GM12801 (cell line): ENCODE measurements around the gene MINK1.

ENCODE experiments used
- TF ChIP-seq, protein P1 (sequence below): IDR thresholded peaks from one replicate; pipeline ENCODE4 v1.5.1; 2011; ENCODE audit warnings: control low read depth; ENCODE audit not compliant: insufficient read length; ENCODE audit errors: extremely low read depth

Gene MINK1

DNA sequence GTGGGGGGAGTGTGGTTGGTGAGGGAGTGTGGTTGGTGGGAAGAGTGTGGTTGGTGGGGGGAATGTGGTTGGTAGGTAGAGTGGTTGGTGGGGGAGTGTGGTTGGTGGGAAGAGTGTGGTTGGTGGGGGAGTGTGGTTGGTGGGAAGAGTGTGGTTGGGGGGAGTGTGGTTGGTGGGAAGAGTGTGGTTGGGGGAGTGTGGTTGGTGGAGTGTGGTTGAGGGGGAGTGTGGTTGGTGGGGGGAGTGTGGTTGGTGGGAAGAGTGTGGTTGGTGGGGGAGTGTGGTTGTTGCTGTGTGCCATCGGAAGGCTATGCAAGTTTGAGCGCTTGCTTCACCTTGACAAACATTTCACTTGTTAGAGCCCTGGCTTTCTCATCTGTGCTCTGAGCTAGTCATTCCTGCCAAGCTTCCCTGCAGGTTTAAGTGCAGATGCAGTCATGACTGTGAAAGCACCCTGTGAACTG, 20.1 kb downstream of the MINK1 start:
- TF ChIP-seq, protein P1, sequence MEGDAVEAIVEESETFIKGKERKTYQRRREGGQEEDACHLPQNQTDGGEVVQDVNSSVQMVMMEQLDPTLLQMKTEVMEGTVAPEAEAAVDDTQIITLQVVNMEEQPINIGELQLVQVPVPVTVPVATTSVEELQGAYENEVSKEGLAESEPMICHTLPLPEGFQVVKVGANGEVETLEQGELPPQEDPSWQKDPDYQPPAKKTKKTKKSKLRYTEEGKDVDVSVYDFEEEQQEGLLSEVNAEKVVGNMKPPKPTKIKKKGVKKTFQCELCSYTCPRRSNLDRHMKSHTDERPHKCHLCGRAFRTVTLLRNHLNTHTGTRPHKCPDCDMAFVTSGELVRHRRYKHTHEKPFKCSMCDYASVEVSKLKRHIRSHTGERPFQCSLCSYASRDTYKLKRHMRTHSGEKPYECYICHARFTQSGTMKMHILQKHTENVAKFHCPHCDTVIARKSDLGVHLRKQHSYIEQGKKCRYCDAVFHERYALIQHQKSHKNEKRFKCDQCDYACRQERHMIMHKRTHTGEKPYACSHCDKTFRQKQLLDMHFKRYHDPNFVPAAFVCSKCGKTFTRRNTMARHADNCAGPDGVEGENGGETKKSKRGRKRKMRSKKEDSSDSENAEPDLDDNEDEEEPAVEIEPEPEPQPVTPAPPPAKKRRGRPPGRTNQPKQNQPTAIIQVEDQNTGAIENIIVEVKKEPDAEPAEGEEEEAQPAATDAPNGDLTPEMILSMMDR = no peak

DNA sequence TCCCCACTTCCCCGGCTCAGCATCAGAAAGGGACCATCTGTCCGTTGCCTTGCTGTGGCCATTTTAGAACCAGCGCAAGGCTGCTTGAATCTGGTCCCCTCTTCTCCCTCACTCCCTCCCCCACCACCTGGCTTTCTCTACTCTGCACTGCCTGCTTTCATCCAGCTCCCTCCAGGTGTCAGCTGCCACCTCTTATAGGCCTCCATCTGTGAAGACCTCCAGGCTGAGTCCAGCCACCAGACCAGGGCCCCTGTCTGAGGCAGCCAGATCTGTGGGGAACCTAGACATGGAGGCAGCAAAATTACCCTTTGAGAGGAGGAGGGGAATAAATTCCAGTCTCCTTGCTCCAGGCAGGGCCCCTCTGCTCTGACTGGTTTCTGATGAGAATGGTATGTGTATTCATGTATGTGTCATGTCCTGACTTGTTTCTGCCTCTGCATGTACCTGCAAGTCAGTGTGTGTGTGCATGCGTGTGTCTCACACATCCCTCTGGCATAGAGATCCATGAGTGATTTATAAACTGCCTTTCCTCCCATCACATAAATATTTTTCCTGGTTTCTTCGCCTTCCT, 21.1 kb downstream of the MINK1 start:
- TF ChIP-seq, protein P1 = no peak

DNA sequence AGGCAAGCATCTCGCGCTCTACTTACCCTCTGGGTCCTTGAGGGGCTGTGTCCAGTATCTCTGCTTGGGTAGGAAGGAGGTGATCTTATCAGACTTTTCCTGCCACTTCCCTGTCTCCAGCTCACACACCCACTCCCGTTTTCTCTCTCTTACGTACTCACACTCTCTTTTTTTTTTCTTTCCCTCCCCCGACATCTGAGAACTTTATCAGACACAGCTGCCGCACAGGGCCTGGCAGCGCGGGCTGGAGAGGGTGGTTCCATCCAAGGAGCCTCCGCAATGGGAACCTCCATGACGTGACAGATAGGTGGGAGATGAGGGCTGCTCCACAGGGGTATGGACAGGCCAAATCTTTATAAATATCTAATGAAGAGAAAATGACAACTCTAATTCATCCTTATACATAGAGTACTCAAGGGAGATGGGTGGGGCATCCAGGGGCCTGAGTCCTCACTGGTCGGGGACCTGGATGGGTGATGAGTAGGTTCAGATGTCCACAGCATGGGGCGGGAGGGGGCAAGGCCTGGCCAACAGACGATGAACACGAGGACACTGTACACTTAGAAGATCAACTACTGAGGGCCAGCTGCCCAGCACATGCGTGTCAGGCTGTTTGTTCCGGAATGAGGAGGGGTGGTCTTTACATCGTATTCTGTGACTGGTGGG, 23.3 kb downstream of the MINK1 start:
- TF ChIP-seq, protein P1 = no peak

DNA sequence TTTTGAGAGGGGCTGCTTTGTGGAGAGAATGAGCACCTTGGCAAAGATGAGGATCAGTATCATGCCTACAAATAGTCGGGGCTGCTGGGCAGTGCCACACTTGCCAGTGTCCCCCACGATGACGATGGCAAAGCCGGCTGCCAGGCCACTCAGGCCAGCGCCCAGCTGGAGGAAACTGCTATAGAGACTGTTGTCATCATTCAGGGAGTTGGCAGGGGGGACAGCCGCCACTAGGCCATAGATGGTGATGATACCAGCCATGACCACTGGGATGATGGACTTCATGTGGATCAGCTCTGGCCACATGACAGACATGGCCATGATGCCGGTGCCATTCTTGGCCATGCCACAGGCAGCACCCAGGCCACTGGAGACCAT, 23.8 kb downstream of the MINK1 start:
- TF ChIP-seq, protein P1 = no peak

DNA sequence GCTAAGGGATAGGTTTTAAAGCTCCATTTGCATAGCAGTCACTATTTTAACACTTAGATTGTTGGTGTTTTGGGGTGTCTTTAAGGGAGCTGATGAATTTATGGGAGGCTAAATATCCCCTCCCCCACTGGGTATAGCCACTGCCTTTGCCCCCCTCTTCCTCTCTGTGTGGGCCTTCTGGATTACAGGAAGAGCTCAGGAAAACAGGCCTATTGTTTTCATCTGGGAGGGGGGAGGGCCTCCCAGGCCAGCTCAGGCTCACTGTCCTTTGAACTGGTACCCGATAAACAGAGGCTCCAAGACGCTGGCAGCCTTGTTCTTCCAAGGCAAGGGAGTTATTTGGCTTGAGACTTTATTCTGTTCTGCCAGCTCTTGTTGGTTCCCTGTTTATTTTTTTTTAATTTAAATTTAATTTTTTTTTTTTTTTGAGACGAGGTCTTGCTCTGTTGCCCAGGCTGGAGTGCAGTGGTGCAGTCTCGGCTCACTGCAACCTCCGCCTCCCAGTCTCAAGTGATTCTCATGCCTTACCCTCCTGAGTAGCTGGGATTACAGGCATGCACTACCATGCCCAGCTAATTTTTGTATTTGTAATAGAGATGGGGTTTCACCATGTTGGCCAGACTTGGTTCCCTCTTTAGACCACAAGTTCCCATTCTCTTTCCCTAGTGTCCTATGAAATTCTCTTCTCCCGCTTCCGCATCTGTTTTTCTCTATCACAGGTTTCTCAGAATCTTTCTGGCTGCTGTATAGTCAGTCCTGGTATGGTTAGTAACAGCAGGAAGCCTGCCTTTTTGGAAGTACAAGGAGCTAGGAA, 25.1 kb downstream of the MINK1 start:
- TF ChIP-seq, protein P1 = no peak

DNA sequence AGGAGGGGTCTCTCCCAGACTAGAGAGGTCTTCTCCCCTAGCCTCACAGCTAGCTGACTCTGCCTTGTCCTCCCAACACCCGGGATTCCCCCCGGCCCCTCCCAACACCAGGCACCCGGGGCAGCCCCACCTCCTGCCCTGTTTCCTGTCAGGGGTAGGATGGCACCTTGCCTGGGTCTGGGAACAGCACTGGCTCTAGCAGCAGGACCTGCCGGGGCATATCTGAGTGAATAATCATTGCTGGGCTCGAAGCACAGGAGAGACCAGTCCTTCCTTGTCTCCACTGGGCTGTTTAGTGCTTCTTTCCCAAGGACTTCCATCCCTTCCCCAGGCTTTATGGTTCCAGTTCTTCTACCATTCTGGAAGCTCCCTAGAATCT, 25.7 kb downstream of the MINK1 start:
- TF ChIP-seq, protein P1 = no peak

DNA sequence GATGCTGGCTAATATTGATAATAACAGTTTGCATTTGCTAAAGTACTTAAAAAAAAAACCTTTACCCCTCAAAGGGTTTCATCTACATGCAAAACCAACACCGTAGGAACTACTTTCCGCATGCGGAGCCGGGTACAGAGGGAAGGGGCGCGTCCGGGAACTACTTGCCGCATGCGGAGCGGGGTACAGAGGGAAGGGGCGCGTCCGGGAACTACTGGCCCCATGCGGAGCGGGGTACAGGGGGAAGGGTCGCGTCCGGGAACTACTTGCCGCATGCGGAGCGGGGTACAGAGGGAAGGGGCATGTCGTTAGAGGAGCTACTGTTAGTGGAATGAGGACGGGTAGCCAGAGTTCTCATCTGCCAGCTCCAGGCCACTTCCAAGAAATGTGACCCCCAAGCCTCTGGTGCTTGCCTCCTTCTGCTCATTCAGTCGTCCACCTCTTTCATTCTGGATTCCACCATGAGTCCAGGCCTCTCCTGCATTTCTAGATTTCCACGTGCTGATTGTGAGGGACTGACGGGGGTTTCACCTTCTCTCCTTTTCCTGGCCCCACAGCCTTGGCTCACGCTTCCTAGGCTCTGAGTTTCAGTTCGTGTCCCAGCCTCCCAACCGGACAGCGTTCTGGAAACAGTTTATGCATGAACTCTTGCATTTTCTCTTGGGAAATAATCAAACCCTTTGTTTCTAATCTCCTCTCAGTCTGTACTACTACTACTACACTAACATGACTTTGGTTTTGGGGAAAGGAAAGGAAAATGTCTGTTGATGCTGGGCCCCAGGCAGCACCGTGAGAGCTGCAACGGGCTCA, 26.9 kb downstream of the MINK1 start:
- TF ChIP-seq, protein P1 = no peak
